HEK293 (cell line): Measurements from ENCODE around the gene ZNF45.

ENCODE experiments used
- FEZF1 ChIP-seq: fragments of 450-650 bp; formaldehyde crosslinking; IDR thresholded peaks from 2 replicates; pipeline ENCODE4 v1.5.1; 2016; ENCODE audit warnings: missing biosample characterization, missing genetic modification characterization
- KLF1 ChIP-seq: fragments of 450-650 bp; formaldehyde crosslinking; IDR thresholded peaks from 2 replicates; pipeline ENCODE4 v1.5.1; 2016; ENCODE audit warnings: missing biosample characterization, missing genetic modification characterization
- KLF10 ChIP-seq: fragments of 450-650 bp; IDR thresholded peaks from 2 replicates; pipeline ENCODE4 v1.5.1; 2018; ENCODE audit warnings: missing biosample characterization, mild to moderate bottlenecking, missing genetic modification characterization
- MEIS1 ChIP-seq: sonication (generic); formaldehyde crosslinking; IDR thresholded peaks from 2 replicates; pipeline ENCODE4 v1.8.1; 2022; ENCODE audit warnings: missing genetic modification reagents, mild to moderate bottlenecking, borderline replicate concordance
- OSR2 ChIP-seq: fragments of 450-650 bp; formaldehyde crosslinking; IDR thresholded peaks from 2 replicates; pipeline ENCODE4 v1.5.1; 2016; ENCODE audit warnings: missing biosample characterization, missing genetic modification characterization
- PRDM6 ChIP-seq: fragments of 450-650 bp; formaldehyde crosslinking; IDR thresholded peaks from 2 replicates; pipeline ENCODE4 v1.5.1; 2017; ENCODE audit warnings: missing biosample characterization, missing genetic modification characterization
- SCRT1 ChIP-seq: fragments of 450-650 bp; formaldehyde crosslinking; IDR thresholded peaks from 2 replicates; pipeline ENCODE4 v1.5.1; 2016; ENCODE audit warnings: missing biosample characterization, missing genetic modification characterization, borderline replicate concordance
- SP3 ChIP-seq: fragments of 450-650 bp; formaldehyde crosslinking; IDR thresholded peaks from 2 replicates; pipeline ENCODE4 v1.5.1; 2016; ENCODE audit warnings: missing biosample characterization, missing genetic modification characterization
- ZBTB44 ChIP-seq: fragments of 450-650 bp; IDR thresholded peaks from 2 replicates; pipeline ENCODE4 v1.5.1; 2018; ENCODE audit warnings: missing biosample characterization, mild to moderate bottlenecking, missing genetic modification characterization
- ZFHX2 ChIP-seq: fragments of 450-650 bp; formaldehyde crosslinking; conservative IDR thresholded peaks from 2 replicates; pipeline ENCODE4 v1.5.1; 2016; ENCODE audit warnings: missing biosample characterization, missing genetic modification characterization
- ZIC2 ChIP-seq: fragments of 450-650 bp; formaldehyde crosslinking; IDR thresholded peaks from 2 replicates; pipeline ENCODE4 v1.5.1; 2016; ENCODE audit warnings: missing biosample characterization, missing genetic modification characterization
- ZNF10 ChIP-seq: fragments of 450-650 bp; formaldehyde crosslinking; IDR thresholded peaks from 2 replicates; pipeline ENCODE4 v1.5.1; 2017; ENCODE audit warnings: missing biosample characterization, missing genetic modification characterization
- ZNF221 ChIP-seq: fragments of 450-650 bp; formaldehyde crosslinking; IDR thresholded peaks from 2 replicates; pipeline ENCODE4 v1.5.1; 2017; ENCODE audit warnings: missing biosample characterization, missing genetic modification characterization, borderline replicate concordance
- ZNF23 ChIP-seq: fragments of 450-650 bp; formaldehyde crosslinking; IDR thresholded peaks from 2 replicates; pipeline ENCODE4 v1.5.1; 2016; ENCODE audit warnings: missing biosample characterization, missing genetic modification characterization, borderline replicate concordance
- ZNF239 ChIP-seq: fragments of 450-650 bp; formaldehyde crosslinking; IDR thresholded peaks from 2 replicates; pipeline ENCODE4 v1.5.1; 2016; ENCODE audit warnings: missing biosample characterization, missing genetic modification characterization
- ZNF266 ChIP-seq: fragments of 450-650 bp; formaldehyde crosslinking; IDR thresholded peaks from 2 replicates; pipeline ENCODE4 v1.5.1; 2016; ENCODE audit warnings: missing biosample characterization, missing genetic modification characterization, low read depth
- ZNF302 ChIP-seq: fragments of 450-650 bp; formaldehyde crosslinking; IDR thresholded peaks from 2 replicates; pipeline ENCODE4 v1.5.1; 2016; ENCODE audit warnings: missing biosample characterization, missing genetic modification characterization, low read depth
- ZNF341 ChIP-seq: fragments of 450-650 bp; formaldehyde crosslinking; IDR thresholded peaks from 2 replicates; pipeline ENCODE4; 2016; ENCODE audit warnings: low read depth, missing biosample characterization, missing genetic modification characterization
- ZNF37A ChIP-seq: fragments of 450-650 bp; IDR thresholded peaks from 2 replicates; pipeline ENCODE4 v1.5.1; 2018; ENCODE audit warnings: missing biosample characterization, missing genetic modification characterization
- ZNF404 ChIP-seq: fragments of 450-650 bp; formaldehyde crosslinking; IDR thresholded peaks from 2 replicates; pipeline ENCODE4 v1.5.1; 2017; ENCODE audit warnings: missing biosample characterization, missing genetic modification characterization
- ZNF416 ChIP-seq: fragments of 450-650 bp; formaldehyde crosslinking; IDR thresholded peaks from 2 replicates; pipeline ENCODE4 v1.5.1; 2016; ENCODE audit warnings: missing biosample characterization, missing genetic modification characterization
- ZNF518A ChIP-seq: fragments of 450-650 bp; formaldehyde crosslinking; conservative IDR thresholded peaks from 2 replicates; pipeline ENCODE4 v1.5.1; 2016; ENCODE audit warnings: low read depth, missing biosample characterization, missing genetic modification characterization
- ZNF530 ChIP-seq: fragments of 450-650 bp; formaldehyde crosslinking; IDR thresholded peaks from 2 replicates; pipeline ENCODE4 v1.5.1; 2016; ENCODE audit warnings: low read depth, missing biosample characterization, missing genetic modification characterization
- ZNF544 ChIP-seq: fragments of 450-650 bp; formaldehyde crosslinking; IDR thresholded peaks from 2 replicates; pipeline ENCODE4 v1.5.0; 2017; ENCODE audit warnings: missing biosample characterization, missing genetic modification characterization
- ZNF548 ChIP-seq: fragments of 450-650 bp; formaldehyde crosslinking; IDR thresholded peaks from 2 replicates; pipeline ENCODE4 v1.5.1; 2016; ENCODE audit warnings: missing biosample characterization, missing genetic modification characterization
- ZNF560 ChIP-seq: fragments of 450-650 bp; formaldehyde crosslinking; IDR thresholded peaks from 2 replicates; pipeline ENCODE4 v1.5.1; 2017; ENCODE audit warnings: missing biosample characterization, missing genetic modification characterization, borderline replicate concordance
- ZNF600 ChIP-seq: fragments of 450-650 bp; formaldehyde crosslinking; IDR thresholded peaks from 2 replicates; pipeline ENCODE4 v1.5.1; 2016; ENCODE audit warnings: missing biosample characterization, missing genetic modification characterization
- ZNF610 ChIP-seq: fragments of 450-650 bp; formaldehyde crosslinking; IDR thresholded peaks from 2 replicates; pipeline ENCODE4 v1.5.1; 2016; ENCODE audit warnings: missing biosample characterization, missing genetic modification characterization, borderline replicate concordance
- ZNF623 ChIP-seq: fragments of 450-650 bp; formaldehyde crosslinking; IDR thresholded peaks from 2 replicates; pipeline ENCODE4 v1.5.1; 2016; ENCODE audit warnings: missing biosample characterization, missing genetic modification characterization
- ZNF629 ChIP-seq: fragments of 450-650 bp; formaldehyde crosslinking; IDR thresholded peaks from 2 replicates; pipeline ENCODE4 v1.5.1; 2017; ENCODE audit warnings: missing biosample characterization, missing genetic modification characterization
- ZSCAN4 ChIP-seq: fragments of 450-650 bp; formaldehyde crosslinking; IDR thresholded peaks from 2 replicates; pipeline ENCODE4 v1.5.1; 2017; ENCODE audit warnings: missing biosample characterization, missing genetic modification characterization
- ZXDB ChIP-seq: fragments of 450-650 bp; formaldehyde crosslinking; IDR thresholded peaks from 2 replicates; pipeline ENCODE4 v1.5.1; 2016; ENCODE audit warnings: missing biosample characterization, missing genetic modification characterization

ZNF45 gene

GRCh38 chr19:43983912-43984686 lies 49.0 kb upstream of the ZNF45 start, which contains the start of gene ZNF155 (continued):
- TF ChIP-seq ZNF239 (tag by site-specific recombination) (no peak), ZSCAN4 (tag by site-specific recombination) (no peak), ZNF544 (tag by site-specific recombination) (no peak), ZNF600 (peak; percentile 63), ZNF416 (tag by site-specific recombination) (no peak), OSR2 (tag by site-specific recombination) (0 out of 2 replicates have a peak, but pooled peaks have one; percentile 23), ZNF610 (tag by site-specific recombination) (0 out of 2 replicates have a peak, but pooled peaks have one; percentile 21), ZNF341 (tag by site-specific recombination) (peak; percentile 80), SP3 (tag by site-specific recombination) (peak; percentile 96), KLF1 (tag by site-specific recombination) (peak; percentile 22; the same call in 1 of the 2 replicates), ZNF560 (no peak; the same call in 1 of the 2 replicates), SCRT1 (peak; percentile 93), PRDM6 (tag by site-specific recombination) (no peak), ZNF221 (tag by site-specific recombination) (0 out of 2 replicates have a peak, but pooled peaks have one; percentile 6), ZNF404 (tag by site-specific recombination) (no peak), ZNF10 (tag by site-specific recombination) (peak; percentile 22; the same call in 1 of the 2 replicates), ZNF530 (tag by site-specific recombination) (no peak), FEZF1 (no peak), ZNF623 (tag by site-specific recombination) (no peak; the same call in 1 of the 2 replicates), ZNF629 (tag by site-specific recombination) (peak; percentile 82), ZIC2 (peak; percentile 81), ZNF302 (tag by site-specific recombination) (no peak), ZNF37A (tag by site-specific recombination) (0 out of 2 replicates have a peak, but pooled peaks have one; percentile 48), ZFHX2 (tag by site-specific recombination) (peak; percentile 85), KLF10 (tag by site-specific recombination) (0 out of 2 replicates have a peak, but pooled peaks have one; percentile 56), ZNF518A (tag by site-specific recombination) (peak; percentile 76), ZXDB (tag by site-specific recombination) (peak; percentile 87), ZNF548 (tag by site-specific recombination) (peak; percentile 88), ZNF266 (no peak), ZNF23 (no peak), MEIS1 (CRISPR knock-in tag) (no peak), ZBTB44 (tag by site-specific recombination) (peak; percentile 79)
